NOMO-1 treated with dmso at 0.1 percent for 144 hours (cell line): ENCODE data around the gene FTH1.
"Not testable (repeated sequence)": the region's sequence is repeated elsewhere in the genome, so short reads cannot be mapped to it uniquely, and the experiment has no call there.

Experiments used
- DNase-seq: peaks from one replicate; lab custom pipeline; 2025; ENCODE audit not compliant: unreplicated experiment; lab: John Stamatoyannopoulos, UW

The FTH1 gene

GRCh38 chr11:61978703-61979661 lies 11.5 kb upstream of the FTH1 start:
- no peak for DNase-seq

- DNase-seq = no peak
These were observed 9.5 kb upstream of the FTH1 start for GRCh38 chr11:61976813-61977475.

GRCh38 chr11:61976420-61976800 lies 9.0 kb upstream of the FTH1 start:
- DNase-seq = no peak

GRCh38 chr11:61975638-61976419 lies 8.4 kb upstream of the FTH1 start:
- DNase-seq = no peak

GRCh38 chr11:61974766-61975631 lies 7.6 kb upstream of the FTH1 start:
- DNase-seq = no peak

GRCh38 chr11:61973476-61974162 lies 6.2 kb upstream of the FTH1 start:
- DNase-seq = no peak

GRCh38 chr11:61972672-61973475 lies 5.4 kb upstream of the FTH1 start:
- DNase-seq = no peak

- no peak for DNase-seq
These were observed 4.8 kb upstream of the FTH1 start for GRCh38 chr11:61972112-61972671.

- DNase-seq = peak; percentile 75
These were observed 4.0 kb upstream of the FTH1 start for GRCh38 chr11:61971248-61972111.

- DNase-seq = peak; percentile 70
These were observed 2.6 kb upstream of the FTH1 start for GRCh38 chr11:61969838-61970662.

- no peak for DNase-seq
These were observed 1.9 kb upstream of the FTH1 start for GRCh38 chr11:61969391-61969758.

- no peak for DNase-seq
These were observed 1.4 kb upstream of the FTH1 start for GRCh38 chr11:61968758-61969390.

- DNase-seq = peak; percentile 25
These were observed 707 bp upstream of the FTH1 start for GRCh38 chr11:61967924-61968757.

GRCh38 chr11:61966734-61967115 lies 709 bp downstream of the FTH1 start:
- DNase-seq = no peak

- not testable (repeated sequence) for DNase-seq
These were observed 2.7 kb downstream of the FTH1 start for GRCh38 chr11:61964666-61965271.
